Lung (tissue), 12 donors: Measurements from ENCODE around the gene SLC35B2. TPM values are rescaled to one million over a fixed set of nuclear protein-coding genes. Genes with fewer than 3 reads are reported as not detected.

Experiments used
- ATAC-seq: fragments of 200-7000 bp; cut with Tn5 transposase; one replicate; pipeline ENCODE4 v1.9.1; 2020; ENCODE audit warnings: moderate number of reproducible peaks; ENCODE audit not compliant: insufficient read depth, low FRiP score
- DNase-seq, 3 donors: peaks; one replicate each; pipeline ENCODE4 v3.0.0-alpha.2; 2013 to 2017
- H3K27ac ChIP-seq, 2 donors: one replicate each; pipeline ENCODE4 v1.5.1; 2013; ENCODE audit warnings: mild to moderate bottlenecking in 2 of 2, moderate library complexity in 2 of 2, control low read depth in 1 of 2, inconsistent platforms in 1 of 2, low read depth in 1 of 2, low read length in 1 of 2
- H3K27me3 ChIP-seq, 3 donors: one replicate each; pipeline ENCODE4 v1.5.1; 2013; ENCODE audit warnings: low read length in 2 of 3; ENCODE audit not compliant: control insufficient read depth in 3 of 3, insufficient read depth in 3 of 3
- H3K36me3 ChIP-seq, 4 donors: one replicate each; pipeline ENCODE4 v1.5.1; 2013; ENCODE audit warnings: low read length in 4 of 4, mild to moderate bottlenecking in 1 of 4, moderate library complexity in 1 of 4; ENCODE audit not compliant: control insufficient read depth in 4 of 4, insufficient read depth in 4 of 4
- H3K4me1 ChIP-seq, 5 donors: one replicate each; pipeline ENCODE4 v1.5.1; 2013; ENCODE audit warnings: low read length in 5 of 5, mild to moderate bottlenecking in 2 of 5, moderate library complexity in 1 of 5; ENCODE audit not compliant: control insufficient read depth in 5 of 5, insufficient read depth in 5 of 5
- H3K4me3 ChIP-seq: one replicate; pipeline ENCODE4 v1.5.1; 2013; ENCODE audit warnings: mild to moderate bottlenecking, control low read depth, moderate library complexity
- H3K9ac ChIP-seq, 2 donors: one replicate each; pipeline ENCODE4 v1.5.1; 2013; ENCODE audit warnings: low read length in 2 of 2, control low read depth in 1 of 2; ENCODE audit not compliant: insufficient read depth in 1 of 2
- H3K9me3 ChIP-seq, 4 donors: one replicate each; pipeline ENCODE4 v1.5.1; 2013; ENCODE audit warnings: low read length in 3 of 4, mild to moderate bottlenecking in 1 of 4, moderate library complexity in 1 of 4; ENCODE audit not compliant: control insufficient read depth in 4 of 4, insufficient read depth in 3 of 4
- WGBS, 2 donors: extraction: QIAGEN DNeasy Blood & Tissue Kit; methylation state at CpG; one replicate each; pipeline ENCODE4 v1.1.7; 2013; 5-methylcytosine and 5-hydroxymethylcytosine counted together
- polyA plus RNA-seq, 2 donors: library from polyadenylated mRNA; stranded (reverse); fragments of 200-250 nt; gene quantifications; one replicate each; pipeline ENCODE4 v1.2.1, GENCODE V29; 2013
- total RNA-seq, 2 donors: library from RNA; depleted of rRNA in 1 of 2; stranded (reverse); fragments of >200 nt in 1 of 2; gene quantifications; one replicate each; pipeline ENCODE4 v1.2.1, GENCODE V29; 2014 to 2021
- TF ChIP-seq, protein P1 (sequence below): IDR thresholded peaks from 2 replicates; pipeline ENCODE4 v1.5.1; 2012; ENCODE audit warnings: mild to moderate bottlenecking; ENCODE audit errors: control extremely low read depth, extremely low read depth
- donor health status: control.
- donor health status: control.
- donor health status: Bipolar disorder and iron deficiency.
- donor health status: healthy.
- donor health status: DM: yes; HTN: yes; CAD: no.

Gene SLC35B2
- total and polyA plus RNA-seq, 4 donors, result 15.0 to 44.4 (median 34.9) TPM

DNA sequence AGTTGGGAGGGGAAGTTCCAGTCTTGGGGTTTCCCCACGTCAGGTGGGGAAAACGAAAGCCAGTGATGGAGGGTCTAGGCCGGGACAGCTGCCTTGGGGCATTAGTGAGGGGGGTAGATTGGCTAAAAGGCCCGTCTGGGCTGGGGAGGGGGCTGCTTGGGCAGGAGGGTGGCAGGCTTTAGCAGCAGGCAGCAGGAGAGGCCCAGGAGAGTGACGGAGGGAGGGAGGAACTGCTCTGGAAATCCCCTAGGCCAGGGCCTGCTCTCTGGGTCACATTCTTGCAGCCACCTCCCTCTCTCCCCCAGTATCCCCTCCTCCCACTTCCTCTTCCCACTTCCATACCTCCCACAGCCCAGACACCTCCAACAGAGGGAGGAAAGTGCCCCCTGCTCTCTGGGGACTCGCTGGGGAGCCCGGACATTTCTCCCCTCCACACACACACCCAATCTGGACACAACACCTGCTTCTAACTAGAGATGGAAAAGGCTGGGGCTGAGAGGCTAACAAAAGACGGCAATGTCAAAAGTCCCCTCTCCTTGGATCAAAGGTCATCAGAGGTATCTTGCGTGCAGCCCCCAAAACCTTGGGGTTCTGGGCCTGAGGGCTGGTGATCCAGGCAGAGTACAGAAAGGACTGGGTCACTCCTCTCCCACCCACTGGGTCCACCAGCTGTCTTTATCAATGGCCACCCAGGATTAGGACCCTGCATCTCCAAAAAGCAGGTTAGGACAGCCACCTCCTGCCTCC, 6.2 kb upstream of the SLC35B2 start:
- TF ChIP-seq, protein P1, sequence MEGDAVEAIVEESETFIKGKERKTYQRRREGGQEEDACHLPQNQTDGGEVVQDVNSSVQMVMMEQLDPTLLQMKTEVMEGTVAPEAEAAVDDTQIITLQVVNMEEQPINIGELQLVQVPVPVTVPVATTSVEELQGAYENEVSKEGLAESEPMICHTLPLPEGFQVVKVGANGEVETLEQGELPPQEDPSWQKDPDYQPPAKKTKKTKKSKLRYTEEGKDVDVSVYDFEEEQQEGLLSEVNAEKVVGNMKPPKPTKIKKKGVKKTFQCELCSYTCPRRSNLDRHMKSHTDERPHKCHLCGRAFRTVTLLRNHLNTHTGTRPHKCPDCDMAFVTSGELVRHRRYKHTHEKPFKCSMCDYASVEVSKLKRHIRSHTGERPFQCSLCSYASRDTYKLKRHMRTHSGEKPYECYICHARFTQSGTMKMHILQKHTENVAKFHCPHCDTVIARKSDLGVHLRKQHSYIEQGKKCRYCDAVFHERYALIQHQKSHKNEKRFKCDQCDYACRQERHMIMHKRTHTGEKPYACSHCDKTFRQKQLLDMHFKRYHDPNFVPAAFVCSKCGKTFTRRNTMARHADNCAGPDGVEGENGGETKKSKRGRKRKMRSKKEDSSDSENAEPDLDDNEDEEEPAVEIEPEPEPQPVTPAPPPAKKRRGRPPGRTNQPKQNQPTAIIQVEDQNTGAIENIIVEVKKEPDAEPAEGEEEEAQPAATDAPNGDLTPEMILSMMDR, result no peak
- Histone ChIP-seq H3K27ac (peak overlapping the region in 1 of 2 donors; percentile 34), H3K27me3 (peaks cover 0 to 1% (median 0%) of the 10 kb centered on the region in 3 donors), H3K4me3 (peak overlapping the region; percentile 13), H3K4me1 (peaks cover 6 to 26% (median 12%) of the 10 kb centered on the region in 5 donors), H3K9me3 (no peaks in the 10 kb centered on the region), H3K36me3 (peaks cover 0 to 17% (median 9%) of the 10 kb centered on the region in 4 donors), H3K9ac (no peak overlapping the region)
- 21% methylated on average over 9 of the region's 9 CpGs for WGBS, 2 donors
- DNase-seq (peak in 1 of 3 donors; percentile 28), ATAC-seq (no peak)

DNA sequence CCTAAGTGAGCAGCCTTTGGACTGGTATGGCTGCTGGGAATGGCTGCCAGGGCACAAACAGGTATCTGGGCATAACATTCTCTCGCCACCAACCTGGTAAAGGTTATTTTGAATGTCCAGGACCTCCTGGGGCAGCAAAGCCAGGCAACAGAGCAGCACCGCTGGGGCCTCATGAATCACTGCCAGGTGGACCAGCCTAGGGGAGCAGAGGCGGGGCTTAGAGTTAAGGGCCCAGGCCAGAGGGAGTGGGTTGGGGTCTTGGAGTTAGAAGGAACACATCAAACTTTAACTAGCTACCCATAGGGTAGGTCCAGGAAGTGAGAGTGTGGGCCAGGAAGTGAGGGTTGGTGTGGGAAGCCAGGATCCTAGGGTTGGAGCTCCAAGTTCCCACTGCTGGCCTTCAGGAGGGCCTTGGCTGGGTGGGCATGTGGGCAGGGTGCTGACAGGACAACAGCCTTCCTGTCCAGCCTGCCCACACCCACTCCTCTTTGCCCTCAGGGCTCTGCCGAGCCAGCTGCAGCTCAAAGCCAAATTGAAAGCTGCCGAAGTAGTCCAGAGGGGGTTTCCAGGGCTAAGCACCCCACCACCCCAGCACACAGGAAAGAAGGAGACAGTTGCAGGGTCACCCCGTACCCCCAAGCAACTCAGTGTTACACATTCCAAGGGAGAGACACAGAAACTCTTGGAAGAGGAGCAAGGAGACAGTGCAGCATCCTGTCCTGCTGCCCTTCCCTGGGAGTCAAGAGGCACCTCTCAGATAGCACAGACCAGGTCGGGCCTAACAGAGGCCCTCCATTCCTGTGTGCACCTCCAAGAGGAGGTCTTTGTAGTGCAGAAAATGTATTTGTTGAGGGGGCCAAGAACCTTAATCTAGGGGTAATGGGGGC, 5.4 kb upstream of the SLC35B2 start:
- no peak overlapping the region for H3K27ac ChIP-seq
- H3K9ac ChIP-seq, result peak overlapping the region in 1 of 2 donors; percentile 26
- H3K4me3 ChIP-seq, result no peak overlapping the region
- no peak for DNase-seq
- no peak for ATAC-seq
- peaks cover 6 to 31% (median 16%) of the 10 kb centered on the region in 5 donors for H3K4me1 ChIP-seq
- WGBS, 2 donors, result 48 to 52% methylated on average over 7 of the region's 7 CpGs
- no peaks in the 10 kb centered on the region for H3K27me3 ChIP-seq
- H3K9me3 ChIP-seq, result no peaks in the 10 kb centered on the region
- TF ChIP-seq, protein P1, result no peak
- peaks cover 0 to 17% (median 9%) of the 10 kb centered on the region in 4 donors for H3K36me3 ChIP-seq

DNA sequence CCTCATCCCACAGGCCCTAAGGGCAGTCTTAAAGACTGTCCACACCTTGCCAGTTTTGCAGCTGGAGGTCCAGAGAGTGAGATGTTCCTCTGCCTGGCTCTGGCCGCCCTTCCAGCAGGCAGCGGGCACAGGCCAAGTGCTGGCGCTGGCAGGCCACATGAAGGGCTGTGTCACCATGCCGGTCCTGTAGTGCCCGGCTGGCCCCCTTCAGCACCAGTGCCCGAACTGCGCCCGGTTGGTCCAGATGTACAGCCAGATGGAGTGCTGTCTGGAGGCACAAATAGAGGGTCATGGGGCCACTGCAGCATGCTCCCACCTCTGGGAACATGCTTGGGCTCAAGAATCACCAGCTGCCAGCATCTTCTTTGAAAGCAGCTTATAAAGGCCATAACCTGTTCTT, 4.3 kb upstream of the SLC35B2 start:
- H3K4me3 ChIP-seq, result no peak overlapping the region
- H3K9ac ChIP-seq, result no peak overlapping the region
- H3K4me1 ChIP-seq, result peaks cover 6 to 35% (median 17%) of the 10 kb centered on the region in 5 donors
- H3K9me3 ChIP-seq, result no peaks in the 10 kb centered on the region
- WGBS, 2 donors, result 96 to 98% methylated on average over 8 of the region's 8 CpGs
- TF ChIP-seq, protein P1, result no peak
- ATAC-seq (no peak), DNase-seq (no peak)
- H3K27ac ChIP-seq, result no peak overlapping the region
- H3K36me3 ChIP-seq, result peaks cover 0 to 17% (median 9%) of the 10 kb centered on the region in 4 donors
- H3K27me3 ChIP-seq, result no peaks in the 10 kb centered on the region
